NCI-H774 (cell line): ENCODE results near the gene CTF1.

Source experiments
- DNase-seq: peaks from one replicate; lab custom pipeline; 2025; lab: John Stamatoyannopoulos, UW

CTF1 gene

DNA sequence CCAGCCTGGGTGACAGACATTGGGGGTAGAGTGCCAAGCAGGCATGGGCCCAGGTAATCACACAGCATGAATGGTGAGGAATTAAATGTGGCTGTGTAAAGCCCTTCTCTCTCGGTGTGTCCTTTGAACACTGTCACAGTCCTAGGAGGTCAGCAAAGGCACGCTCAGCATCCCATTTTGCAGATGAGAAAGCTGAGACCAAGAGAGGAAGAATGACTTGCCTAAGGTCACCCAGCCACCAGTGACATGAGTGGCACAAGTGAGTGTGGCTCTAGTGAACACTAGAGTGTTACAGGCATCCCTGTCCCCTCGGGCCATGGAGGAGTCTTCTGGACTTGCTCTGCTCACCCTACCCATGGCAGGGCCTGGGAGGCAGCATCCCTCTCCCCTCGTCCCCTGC is 10.7 kb downstream of the CTF1 start:
- DNase-seq: no peak

DNA sequence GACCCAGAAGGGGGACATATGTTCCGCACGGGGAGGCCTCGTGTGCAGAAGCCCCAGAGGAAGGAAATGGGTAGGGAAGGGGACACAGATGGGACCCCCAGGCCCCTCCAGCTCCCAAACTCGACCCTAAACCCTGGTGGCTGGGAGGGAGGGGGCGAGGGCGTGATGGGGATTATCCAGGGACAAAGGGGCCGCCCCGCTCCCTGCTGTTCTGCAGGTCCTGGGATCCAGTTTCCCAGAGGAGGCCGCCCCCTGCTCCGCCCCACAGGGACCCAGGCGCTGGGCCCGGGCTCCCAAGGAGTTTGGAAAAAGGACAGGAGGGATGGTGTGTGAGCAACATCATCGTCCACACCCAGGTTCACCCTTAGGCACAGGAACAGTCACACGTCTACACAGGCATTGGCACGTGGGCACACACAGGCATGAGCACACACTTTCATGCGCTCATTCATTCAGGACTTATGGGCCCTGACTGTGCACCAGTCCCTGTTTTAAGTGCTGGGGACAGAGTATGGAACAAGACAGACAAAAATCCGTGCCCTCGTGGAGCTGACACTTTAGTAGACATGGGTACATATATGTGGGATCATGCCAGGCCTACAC is 14.1 kb downstream of the CTF1 start:
- no peak for DNase-seq

DNA sequence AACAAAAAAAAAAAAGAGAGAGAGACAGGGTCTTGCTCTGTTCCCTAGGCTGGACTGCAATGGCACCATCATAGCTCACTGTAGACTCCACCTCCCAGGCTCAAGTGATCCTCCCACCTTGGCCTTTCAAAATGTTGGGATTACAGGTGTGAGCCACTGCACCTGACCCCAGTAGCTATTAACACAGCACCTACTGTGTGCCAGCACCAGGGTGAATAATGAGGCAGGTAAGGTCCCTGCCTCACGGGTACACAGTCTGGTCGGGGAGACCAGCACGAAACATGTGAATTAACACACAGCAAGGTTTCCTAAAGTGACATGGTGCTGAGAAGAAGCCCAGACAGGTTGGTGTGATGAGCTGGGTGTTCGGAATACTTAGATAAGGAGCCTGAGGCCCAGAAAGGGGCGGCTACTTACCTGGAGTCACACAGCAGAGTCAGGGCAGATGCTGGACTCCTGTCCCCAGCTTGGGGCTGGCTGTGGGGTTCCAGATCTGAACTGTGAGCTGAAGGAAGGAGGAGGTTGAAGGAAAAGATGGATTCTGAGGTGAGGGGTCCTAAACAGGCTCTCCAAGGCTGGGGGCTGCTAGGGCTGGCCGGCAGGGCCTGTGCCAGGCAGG is 16.5 kb downstream of the CTF1 start:
- DNase-seq: no peak

DNA sequence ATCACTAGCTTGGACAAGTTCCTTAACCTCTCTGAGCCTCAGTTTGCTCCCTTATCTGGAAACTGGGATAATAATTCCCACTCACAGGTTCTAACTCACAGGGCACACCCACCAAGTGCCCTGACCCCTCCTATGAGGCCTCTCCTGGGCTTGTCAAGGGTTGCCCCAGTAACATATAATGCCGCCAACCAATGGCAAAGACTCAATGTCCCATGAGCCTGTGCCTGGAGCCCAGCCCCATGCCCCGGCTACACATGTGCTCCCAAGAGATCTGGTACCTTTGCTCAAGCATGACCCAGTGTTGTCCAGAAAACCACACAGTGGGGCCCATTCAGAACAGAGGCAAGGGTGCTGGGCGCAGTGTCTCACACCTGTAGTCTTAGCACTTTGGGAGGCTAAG is 18.4 kb downstream of the CTF1 start:
- DNase-seq: no peak

DNA sequence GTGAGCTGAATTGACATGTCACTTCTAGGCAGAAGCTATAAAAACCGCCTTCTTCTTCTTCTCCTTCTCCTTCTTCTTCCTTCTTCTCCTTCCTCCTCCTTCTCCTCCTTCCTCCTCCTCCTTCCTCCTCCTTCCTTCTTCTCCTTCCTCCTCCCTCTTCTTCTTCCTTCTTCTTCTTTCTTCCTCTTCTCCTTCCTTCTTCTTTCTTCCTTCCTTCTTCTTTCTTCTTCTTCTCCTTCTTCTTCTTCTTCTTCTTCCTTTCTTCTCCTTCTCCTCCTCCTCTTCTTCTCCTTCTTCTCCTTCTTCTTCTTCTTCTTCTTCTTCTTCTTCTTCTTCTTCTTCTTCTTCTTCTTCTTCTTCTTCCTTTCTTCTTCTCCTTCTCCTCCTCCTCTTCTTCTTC is 22.2 kb downstream of the CTF1 start:
- no peak for DNase-seq

DNA sequence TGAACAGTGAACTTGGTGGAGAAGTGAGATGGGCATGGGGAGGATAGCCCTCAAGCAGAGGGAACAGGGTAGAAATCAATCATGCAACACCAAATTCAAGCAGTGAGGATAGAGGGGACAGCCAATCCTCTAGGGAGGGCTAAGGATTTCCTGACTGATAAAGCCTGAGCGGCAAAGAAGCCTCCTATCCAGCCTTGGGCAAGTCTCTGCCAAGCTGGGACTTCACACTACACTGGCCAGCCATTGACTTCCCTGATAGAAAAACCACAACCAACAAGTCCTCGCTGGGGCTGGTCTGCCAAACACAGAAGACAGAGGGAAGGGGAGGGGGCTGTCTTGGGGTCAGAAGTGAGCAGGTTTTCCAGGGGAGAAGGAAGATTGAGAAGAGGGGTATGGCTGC is 24.5 kb downstream of the CTF1 start:
- no peak for DNase-seq

DNA sequence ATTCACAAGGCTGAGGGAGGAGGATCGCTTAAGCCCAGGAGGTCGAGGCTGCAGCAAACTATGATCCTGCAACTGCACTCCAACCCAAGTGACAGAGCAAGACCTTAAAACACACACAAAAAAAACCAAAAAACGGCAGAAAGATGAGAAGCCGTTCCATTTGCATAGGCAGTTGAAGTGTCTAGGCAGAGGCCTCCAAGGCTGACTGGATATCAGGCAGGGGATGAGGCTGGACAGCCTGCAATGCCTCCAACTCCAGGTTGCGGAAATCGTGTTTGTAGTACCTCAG is 25.0 kb downstream of the CTF1 start:
- no peak for DNase-seq

DNA sequence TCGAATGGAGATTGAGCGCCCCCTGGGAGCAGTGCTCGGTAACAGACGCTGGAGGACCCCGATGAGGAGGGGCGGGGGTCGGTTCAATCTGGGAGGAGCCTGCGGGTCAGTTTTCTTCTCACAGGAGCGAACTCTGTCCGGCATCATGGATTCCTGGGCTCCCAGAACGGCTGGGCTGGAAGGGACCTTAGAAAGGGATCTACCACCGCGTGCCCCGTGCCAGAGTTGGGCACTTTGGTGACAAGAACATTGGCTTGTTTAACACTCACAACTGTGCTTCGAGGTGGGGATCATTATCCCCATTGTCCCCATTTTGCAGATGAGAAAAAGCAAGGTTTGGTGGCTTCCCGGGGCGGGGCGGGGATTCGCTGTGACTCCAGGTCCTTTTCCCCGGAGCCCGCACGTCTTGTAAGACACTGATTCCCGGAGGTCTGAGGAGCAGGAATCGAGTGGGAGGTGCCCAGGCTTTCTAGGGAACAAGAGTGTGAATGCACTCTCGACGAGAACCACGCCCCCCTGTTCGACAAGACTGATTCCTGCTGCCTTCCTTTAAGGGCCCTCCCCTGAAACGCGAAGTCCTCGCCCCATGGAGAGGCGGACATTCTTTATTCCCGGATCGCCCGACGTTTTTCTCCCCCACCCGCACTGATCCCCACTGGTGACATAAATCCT is 25.5 kb downstream of the CTF1 start:
- peak; percentile 75 for DNase-seq

DNA sequence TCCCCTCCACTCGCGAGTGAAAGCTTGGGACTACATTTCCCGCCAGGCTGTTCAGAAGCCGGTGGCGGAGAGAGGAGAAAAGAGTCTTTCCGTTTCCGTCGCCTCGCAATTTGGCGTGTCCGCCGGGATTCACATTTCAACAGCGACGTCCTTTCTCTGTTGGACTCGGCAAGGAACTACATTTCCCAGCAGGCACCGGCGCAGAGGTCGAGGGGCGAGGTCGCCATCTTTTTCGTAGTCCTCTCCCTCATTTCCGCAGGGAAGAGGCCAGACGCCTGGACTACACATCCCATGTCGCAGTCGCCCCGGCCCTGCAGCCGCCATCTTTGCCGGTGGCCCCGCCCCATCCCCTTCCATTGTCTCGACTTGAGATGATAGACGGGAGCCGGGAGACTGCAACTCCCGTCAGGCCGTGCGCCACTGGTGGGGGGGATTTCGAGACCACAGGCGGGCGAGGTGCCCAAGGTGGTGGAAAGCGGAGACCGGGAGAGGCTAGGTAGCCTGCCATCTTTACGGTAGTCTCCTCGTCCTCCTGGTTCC is 26.1 kb downstream of the CTF1 start:
- peak; percentile 99 for DNase-seq

DNA sequence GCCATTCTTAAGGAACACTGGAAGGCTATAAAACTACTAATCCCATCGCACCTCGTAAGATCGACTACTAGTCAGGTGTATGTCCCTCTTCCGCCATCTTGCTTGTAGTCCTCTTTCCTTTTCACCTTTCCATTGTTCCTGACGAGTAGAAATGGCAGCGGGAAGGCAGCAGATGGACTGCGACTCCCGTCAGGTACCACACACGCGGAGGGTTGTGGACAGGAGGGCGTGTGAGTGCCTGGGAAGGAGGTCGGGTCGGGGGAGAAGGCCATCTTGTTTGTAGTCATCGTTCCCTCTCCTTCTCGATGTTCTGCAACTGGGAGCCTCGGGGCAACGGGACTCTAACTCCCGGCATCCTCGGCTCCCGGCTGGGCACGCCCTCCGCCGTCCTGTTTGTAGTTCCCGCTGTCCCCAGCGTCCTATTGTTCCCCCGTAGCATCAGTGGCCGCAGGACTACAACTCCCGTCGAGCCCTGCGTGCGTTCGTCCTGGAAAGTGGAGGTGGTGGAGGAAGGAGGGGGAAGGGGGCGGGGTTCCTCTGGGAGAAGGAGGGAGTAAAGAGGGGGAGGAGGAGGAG is 26.6 kb downstream of the CTF1 start:
- DNase-seq: peak; percentile 99

DNA sequence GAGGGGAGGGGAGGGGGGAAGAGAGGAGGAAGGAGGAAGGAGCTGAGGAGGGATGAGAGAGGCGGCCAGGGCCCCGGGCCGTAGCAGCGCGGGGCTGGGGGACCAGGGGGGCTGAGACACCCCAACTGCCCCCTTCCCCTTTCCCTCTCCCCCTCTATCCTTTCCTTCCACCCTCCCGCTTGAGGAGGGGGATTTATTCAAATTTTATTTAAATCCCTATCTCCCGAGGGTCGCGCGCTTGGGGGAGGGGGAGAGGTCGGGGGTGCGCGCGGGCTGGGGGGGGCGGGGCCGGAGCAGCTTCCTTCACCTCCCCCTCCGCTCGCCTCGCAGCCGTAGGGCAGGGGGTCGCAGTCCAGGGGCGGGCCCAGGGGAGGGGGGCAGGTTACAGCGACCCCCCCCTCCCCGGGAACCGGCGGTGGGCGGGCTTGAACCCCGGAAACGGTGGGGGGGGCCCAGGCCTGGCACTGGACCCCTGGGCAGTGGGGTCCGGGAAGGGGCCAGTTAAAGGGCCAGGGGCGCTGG is 27.2 kb downstream of the CTF1 start, which contains the start of gene FBXL19:
TSS of gene FBXL19 (plus strand) at position 19 of the 522 bp plus-strand sequence. CDS start 2,183 bp downstream, outside the sequence.
- no peak for DNase-seq

DNA sequence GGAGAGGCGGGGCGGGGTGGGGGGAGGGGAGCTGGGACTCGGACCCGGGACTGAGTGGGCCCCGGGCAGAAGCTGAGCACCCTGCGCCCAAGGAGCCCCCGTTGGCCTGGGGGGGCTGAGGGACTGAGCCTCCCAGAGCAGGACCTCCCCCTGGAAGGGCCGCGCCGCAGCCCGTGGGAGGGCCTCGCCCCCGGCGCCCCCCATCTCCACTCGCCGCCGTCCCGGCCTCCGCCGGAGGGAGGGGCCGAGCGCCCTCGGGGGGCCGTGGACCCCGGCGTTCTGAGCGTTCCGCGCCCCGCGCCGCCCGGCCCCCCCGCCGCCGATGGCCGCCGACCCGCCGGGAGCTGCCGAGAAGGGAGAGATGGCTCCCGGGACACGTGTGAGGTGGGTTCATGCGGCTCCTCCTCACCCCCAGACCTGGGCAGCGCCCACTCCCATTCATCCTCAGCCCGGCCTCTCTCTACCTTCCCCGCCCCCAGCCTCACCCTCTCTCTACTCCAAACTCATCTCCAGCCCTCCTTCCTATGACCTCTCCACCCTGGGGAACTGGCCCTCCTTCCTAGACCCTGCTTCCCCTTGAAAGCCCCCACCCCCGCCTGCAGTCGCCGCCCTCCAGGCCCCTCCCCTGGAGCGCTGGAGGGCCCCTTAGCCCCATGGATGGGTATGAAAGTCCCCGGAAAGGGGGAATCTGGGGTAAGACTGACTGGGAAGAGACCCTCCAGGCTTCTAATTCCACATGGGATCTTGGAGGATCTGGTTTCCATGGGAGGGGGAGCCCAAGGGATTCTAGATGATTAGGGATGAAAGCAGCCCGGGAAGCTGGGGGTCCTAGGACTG is 27.9 kb downstream of the CTF1 start:
- no peak for DNase-seq

DNA sequence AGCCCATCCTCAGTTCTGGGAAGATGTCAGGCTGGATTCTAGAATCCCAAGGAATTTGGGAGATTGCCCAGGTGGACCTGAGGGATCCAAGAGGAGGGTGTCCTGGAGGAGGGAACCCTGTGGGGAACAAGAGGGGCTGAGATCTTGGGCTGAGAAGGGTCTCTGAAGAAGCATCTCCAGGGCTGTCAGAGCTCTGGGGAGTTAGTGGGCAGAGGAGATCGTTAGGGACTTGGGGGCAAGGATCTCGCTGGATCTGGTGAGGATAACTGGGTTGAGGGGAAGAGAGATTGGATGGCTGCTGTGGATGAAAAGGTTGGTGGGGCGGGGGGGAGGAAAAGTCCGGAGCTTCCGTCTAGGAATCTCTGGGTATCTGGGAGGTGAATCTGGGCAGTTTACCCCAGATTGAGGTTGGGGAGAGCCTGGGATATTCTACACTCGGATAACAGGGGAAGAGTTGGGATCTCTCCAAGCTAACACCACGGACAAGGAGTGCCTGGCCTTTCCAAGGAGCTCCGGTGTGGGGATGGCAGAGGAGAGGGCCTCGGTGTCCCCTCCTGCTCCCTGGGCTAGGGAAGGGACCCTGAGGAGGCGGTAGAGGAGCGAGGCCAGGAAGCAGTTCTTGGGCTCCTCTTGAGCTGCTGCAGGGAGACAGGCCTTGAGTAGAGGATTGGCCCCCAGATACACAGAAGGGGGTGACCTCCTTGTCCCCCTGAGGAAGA is 28.7 kb downstream of the CTF1 start:
- DNase-seq: no peak

DNA sequence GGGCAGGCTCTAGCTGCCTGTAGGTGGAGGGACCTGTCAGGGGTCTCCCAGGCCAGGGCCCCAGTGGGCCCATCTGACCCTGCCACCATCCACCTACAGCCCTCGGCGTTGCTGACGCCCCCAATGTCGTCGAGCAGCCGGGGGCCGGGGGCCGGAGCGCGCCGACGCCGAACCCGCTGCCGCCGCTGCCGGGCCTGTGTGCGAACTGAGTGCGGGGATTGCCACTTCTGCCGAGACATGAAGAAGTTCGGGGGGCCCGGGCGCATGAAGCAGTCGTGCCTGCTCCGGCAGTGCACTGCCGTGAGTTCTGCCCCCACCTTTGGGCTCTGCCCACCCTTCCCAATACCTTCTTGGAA is 29.2 kb downstream of the CTF1 start:
- no peak for DNase-seq

DNA sequence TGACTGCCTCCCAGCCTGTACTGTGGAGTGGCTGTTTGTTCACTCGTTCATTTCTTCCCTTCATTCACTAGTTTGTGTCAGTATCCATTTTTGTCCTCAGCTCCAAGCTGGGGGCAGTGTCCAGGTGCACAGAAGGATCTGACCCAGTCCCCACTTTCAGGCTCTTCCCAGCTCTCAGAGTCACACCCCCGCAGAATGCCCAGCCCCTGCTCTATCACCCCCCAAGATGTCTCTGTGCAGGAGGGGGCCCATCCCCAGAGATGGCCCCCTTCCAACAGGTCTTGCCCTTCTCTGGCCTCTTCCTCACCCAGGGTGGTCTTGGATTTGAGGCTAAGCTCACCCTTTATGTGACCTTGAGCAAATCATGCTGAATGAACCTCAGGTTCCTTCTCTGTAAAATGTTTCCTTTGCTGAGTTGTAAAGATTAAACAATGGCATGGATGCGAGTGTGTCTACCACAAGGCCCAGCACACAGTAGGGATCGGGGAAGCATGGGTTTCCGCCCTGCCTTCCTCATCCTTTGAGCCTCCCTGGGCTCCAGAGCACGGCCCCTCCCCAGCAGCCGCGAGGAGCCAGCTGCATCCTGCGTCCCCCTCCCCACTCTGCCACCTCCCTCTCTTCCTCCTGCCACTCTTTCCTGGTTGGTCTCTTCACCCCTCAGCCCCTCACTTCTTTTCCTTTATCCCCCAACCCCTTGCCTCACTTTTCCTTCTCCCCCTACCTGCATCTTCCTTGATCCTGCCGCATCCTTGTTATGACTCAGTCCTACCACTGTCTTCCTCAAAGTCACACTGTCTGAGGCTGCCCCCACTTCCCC is 29.8 kb downstream of the CTF1 start:
- DNase-seq: no peak

DNA sequence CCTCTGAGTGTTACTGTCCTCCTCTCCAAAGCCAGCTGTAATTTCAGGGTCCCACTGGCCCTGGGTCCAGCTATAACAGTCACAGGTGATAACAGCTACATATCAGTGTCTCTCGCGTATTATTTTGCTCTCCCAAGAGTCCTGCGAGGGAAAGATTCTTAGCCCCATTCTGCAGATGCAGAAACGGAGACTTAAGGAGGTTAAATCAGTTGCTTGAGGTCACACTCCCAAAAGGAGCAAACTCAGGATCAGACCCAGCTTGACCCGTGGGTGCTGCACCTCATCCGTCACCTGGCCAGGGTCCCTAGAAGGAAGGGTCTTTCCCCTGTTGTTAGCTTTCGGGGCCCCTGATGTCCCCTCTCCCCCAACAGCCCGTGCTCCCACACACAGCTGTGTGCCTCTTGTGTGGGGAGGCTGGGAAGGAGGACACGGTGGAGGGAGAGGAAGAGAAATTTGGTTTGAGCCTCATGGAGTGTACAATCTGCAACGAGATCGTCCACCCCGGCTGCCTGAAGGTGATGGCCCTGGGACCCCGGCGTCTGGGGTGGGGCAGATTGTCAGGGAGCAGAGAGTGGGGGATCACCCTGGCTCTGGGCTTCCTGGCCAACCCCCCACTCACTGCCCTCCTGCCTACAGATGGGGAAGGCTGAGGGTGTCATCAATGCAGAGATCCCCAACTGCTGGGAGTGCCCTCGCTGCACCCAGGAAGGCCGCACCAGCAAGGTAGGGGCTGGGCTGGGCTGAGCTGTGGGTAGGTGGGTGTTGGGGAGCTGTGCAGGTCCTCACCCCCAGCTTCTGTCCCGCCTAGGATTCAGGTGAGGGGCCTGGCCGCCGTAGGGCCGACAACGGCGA is 30.7 kb downstream of the CTF1 start:
- no peak for DNase-seq

DNA sequence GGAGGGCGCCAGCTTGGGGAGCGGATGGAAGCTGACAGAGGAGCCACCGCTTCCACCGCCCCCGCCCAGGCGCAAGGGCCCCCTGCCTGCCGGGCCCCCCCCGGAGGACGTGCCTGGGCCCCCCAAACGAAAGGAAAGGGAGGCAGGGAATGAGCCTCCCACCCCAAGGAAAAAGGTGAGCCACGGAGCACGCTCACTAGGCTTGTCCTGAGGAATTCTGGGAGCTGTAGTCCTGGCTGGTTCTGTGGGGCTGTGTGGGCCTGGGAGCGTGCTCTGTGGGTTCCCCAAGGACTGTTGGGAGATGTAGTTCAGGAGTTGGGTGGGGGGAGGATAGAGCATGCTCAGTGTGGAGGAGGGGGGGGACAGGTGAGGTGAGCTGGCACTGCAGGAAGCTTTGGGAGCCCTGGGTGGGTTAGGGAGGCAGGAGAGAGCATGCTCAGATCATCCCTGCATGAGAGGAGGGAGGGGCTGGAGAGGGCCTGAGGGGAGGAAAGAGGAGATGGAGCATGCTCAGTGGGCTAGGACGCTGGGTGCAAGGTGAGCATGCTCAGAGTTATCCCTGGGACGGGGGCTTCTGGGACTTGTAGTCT is 31.5 kb downstream of the CTF1 start:
- DNase-seq: peak; percentile 89

DNA sequence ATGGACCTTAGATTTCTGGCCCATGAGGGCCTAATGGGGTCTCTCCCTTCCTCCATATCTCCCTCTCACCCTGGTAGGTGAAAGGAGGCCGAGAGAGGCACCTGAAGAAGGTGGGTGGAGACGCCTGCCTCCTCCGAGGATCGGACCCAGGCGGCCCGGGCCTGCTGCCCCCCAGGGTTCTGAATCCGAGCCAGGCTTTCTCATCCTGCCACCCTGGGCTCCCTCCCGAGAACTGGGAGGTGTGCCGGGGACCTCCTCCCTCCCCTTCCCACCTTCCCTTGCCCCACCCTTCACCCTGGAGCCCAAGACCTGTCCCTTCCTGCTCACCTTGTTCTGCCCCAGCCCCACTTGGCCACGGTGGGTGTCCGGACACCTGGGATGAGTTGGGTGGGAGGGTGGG is 32.0 kb downstream of the CTF1 start:
- DNase-seq: no peak

DNA sequence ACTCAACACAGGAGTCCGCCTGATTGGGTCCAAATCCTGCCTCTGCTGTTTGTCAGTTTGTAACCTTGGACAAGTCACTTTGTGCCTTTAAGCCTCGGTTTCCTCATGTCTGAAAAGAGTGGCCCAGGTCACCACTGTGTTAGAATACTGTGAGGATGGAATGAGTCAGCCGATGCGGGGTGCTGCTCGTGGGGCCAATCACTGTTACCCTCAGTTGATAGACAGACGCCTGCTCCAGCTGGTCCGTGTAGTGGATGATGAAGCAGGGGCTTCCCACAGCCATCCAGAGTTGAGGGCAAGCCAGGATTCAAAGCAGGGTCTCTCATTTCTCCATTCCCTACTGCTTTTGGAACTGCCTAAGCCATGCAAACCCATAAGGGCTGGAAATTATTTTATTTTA is 32.8 kb downstream of the CTF1 start:
- DNase-seq: no peak
